ENCODE results near the gene TMTC1. TPM values are rescaled to one million over a fixed set of nuclear protein-coding genes. Genes with fewer than 3 reads are reported as not detected.

The TMTC1 gene
- total and polyA plus RNA-seq, 9 of the 15 experiments (the other 6 are each of a cell fraction or from before 2014, with no cell fraction given), result under 0.01 to 0.18 (median 0.06) TPM; not detected in 2

DNA sequence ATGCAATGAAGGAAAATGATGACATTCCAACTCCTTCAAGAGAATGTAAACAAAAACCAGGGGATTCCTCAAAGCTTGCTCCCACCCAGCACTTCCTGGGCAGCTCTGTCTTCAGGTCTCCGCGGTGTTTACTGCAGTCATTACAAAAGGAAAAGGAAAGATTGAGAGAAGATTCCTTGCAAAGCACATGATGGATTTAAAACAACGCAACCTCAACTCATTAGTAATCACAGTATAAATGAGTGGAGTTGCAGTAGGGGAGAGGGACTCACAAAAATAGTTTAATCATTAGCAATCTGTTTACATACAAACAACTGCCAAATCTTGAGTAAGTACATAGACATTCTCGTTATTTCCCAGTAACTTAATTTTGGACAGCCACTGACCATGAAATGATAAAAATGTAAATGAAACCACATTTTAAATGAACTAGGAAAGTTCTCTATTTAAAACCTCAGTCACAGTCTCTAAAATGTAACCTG is 236.6 kb downstream of the TMTC1 start:
- FAIRE-seq (no peak), ATAC-seq (no peak), DNase-seq (ENCODE audit: extremely low read depth in 1 of 4, low spot score in 3 of 4) (no peak)
- Histone ChIP-seq H3K9ac (ENCODE audit: insufficient read depth in 1 of 2, low read depth in 2 of 2, low read length in 2 of 2) (no peak overlapping the region), H3K36me3 (ENCODE audit: control insufficient read depth, insufficient read depth, low read length) (no peaks in the 10 kb centered on the region), H2AFZ (ENCODE audit: low read depth, low read length) (no peak overlapping the region), H3K9me3 (replicated peaks; ENCODE audit: control insufficient read depth, insufficient read depth, low read depth, low read length) (no peaks in the 10 kb centered on the region), H3K79me2 (ENCODE audit: control insufficient read depth, insufficient read depth, low read length) (no peaks in the 10 kb centered on the region), H3K4me3 (no peak overlapping the region), H4K20me1 (replicated peaks; ENCODE audit: control insufficient read depth, insufficient read depth, low read length) (no peaks in the 10 kb centered on the region), H3K4me1 (replicated peaks in 1 of 2; ENCODE audit: control insufficient read depth in 2 of 2, insufficient read depth in 2 of 2, low read length in 2 of 2) (no peaks in the 10 kb centered on the region), H3K27ac (ENCODE audit: extremely low read depth, low read depth, low read length) (no peak overlapping the region), H3K4me2 (ENCODE audit: insufficient read depth, low read length) (no peak overlapping the region), H3K27me3 (ENCODE audit: control insufficient read depth in 2 of 2, insufficient read depth in 2 of 2, low read length in 2 of 2) (no peaks in the 10 kb centered on the region), H3K9me1 (ENCODE audit: control insufficient read depth, insufficient read depth, low read length) (no peaks in the 10 kb centered on the region)
- ChIA-PET CTCF (ENCODE audit: low intra/inter-chr PET ratio) (no interaction called here), POLR2A (no interaction called here)
- WGBS (ENCODE audit: insufficient coverage, low coverage, missing lambda C conversion rate), result 0% methylated on average over 4 of the region's 4 CpGs
- TF ChIP-seq CBX2 (IDR thresholded peaks at IDR 0.05; ENCODE audit: insufficient read depth, low read length, poor library complexity, severe bottlenecking) (no peak), C11orf30 (IDR thresholded peaks at IDR 0.05; ENCODE audit: low read depth) (no peak), ZBTB1 (CRISPR knock-in tag; IDR thresholded peaks at IDR 0.05; ENCODE audit: borderline replicate concordance, low read depth) (no peak), SMAD3 (CRISPR knock-in tag; conservative IDR thresholded peaks at IDR 0.05) (no peak), PHF8 (IDR thresholded peaks at IDR 0.05; ENCODE audit: borderline replicate concordance, low read length) (no peak), ZNF263 (CRISPR knock-in tag; IDR thresholded peaks at IDR 0.05; ENCODE audit: borderline replicate concordance) (no peak), NFIX (CRISPR knock-in tag; IDR thresholded peaks at IDR 0.05; ENCODE audit: low read depth) (no peak), JUNB (CRISPR knock-in tag; conservative IDR thresholded peaks at IDR 0.05) (no peak), ZNF3 (CRISPR knock-in tag; IDR thresholded peaks at IDR 0.05) (no peak), ZNF24 (IDR thresholded peaks at IDR 0.05) (no peak)
- TF ChIP-seq, protein P1, sequence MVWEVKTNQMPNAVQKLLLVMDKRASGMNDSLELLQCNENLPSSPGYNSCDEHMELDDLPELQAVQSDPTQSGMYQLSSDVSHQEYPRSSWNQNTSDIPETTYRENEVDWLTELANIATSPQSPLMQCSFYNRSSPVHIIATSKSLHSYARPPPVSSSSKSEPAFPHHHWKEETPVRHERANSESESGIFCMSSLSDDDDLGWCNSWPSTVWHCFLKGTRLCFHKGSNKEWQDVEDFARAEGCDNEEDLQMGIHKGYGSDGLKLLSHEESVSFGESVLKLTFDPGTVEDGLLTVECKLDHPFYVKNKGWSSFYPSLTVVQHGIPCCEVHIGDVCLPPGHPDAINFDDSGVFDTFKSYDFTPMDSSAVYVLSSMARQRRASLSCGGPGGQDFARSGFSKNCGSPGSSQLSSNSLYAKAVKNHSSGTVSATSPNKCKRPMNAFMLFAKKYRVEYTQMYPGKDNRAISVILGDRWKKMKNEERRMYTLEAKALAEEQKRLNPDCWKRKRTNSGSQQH (CRISPR knock-in tag; IDR thresholded peaks at IDR 0.05), result no peak
- BruUV-seq (replicated peaks), result no TSS peak
- in situ Hi-C loops (cut with MboI) (loop anchor here (25.0 kb wide), 1 partner anchor 1690 kb away; no protein-coding TSS in a partner anchor), intact Hi-C loops (cut with micrococcal nuclease) (no loop called here)

Data from K562 (cell line).